Osteoblast (primary cell): ENCODE data around the gene PPARGC1A. TPM values are rescaled to one million over a fixed set of nuclear protein-coding genes. Genes with fewer than 3 reads are reported as not detected.
A peak's percentile ranks its signal among the peaks of the same experiment; 100 is the strongest.

ENCODE experiments used
- DNase-seq: peaks from one replicate; pipeline ENCODE4 v3.0.0; 2011; ENCODE audit warnings: low spot score, mixed read lengths; ENCODE audit not compliant: insufficient read length; ENCODE audit errors: missing footprints
- H2AFZ ChIP-seq: 2 replicates; pipeline ENCODE4 v1.6.0; 2011; ENCODE audit warnings: mild to moderate bottlenecking, low read length
- H3K27ac ChIP-seq: 2 replicates; pipeline ENCODE4 v1.5.1; 2011; ENCODE audit warnings: mild to moderate bottlenecking, low read depth, low read length, moderate library complexity
- H3K27me3 ChIP-seq: 2 replicates; pipeline ENCODE4 v1.6.0; 2012; ENCODE audit warnings: mild to moderate bottlenecking, control low read depth, inconsistent platforms, low read length, moderate library complexity; ENCODE audit not compliant: insufficient read depth
- H3K36me3 ChIP-seq: 2 replicates; pipeline ENCODE4 v1.5.1; 2011; ENCODE audit warnings: mild to moderate bottlenecking, low read length, control low read depth, moderate library complexity; ENCODE audit not compliant: insufficient read depth
- H3K4me1 ChIP-seq: 2 replicates; pipeline ENCODE4 v1.5.1; 2011; ENCODE audit warnings: mild to moderate bottlenecking, low read length, control low read depth, moderate library complexity; ENCODE audit not compliant: insufficient read depth
- H3K4me2 ChIP-seq: 2 replicates; pipeline ENCODE4 v1.6.0; 2011; ENCODE audit warnings: mild to moderate bottlenecking, low read length; ENCODE audit not compliant: insufficient read depth
- H3K4me3 ChIP-seq: fragments of 200-600 bp; sonication (generic); 3 replicates; pipeline ENCODE4 v1.5.1; 2012; ENCODE audit warnings: mild to moderate bottlenecking, low read length, inconsistent platforms; ENCODE audit not compliant: insufficient read depth
- H3K79me2 ChIP-seq: 2 replicates; pipeline ENCODE4 v1.6.0; 2012; ENCODE audit warnings: mild to moderate bottlenecking, low read length, control low read depth, inconsistent platforms; ENCODE audit not compliant: insufficient read depth
- H3K9me3 ChIP-seq: 2 replicates; pipeline ENCODE4 v1.5.1; 2011; ENCODE audit warnings: low read depth, low read length, control low read depth
- H4K20me1 ChIP-seq: 2 replicates; pipeline ENCODE4 v1.6.0; 2012; ENCODE audit warnings: mild to moderate bottlenecking, low read length, control low read depth; ENCODE audit not compliant: insufficient read depth
- total RNA-seq: library from RNA; depleted of rRNA; stranded (reverse); fragments of >200 nt; gene quantifications from 2 replicates; pipeline ENCODE4 v1.2.3, GENCODE V29; 2012
- TF ChIP-seq, protein P1 (sequence below): IDR thresholded peaks from 2 replicates; pipeline ENCODE4 v1.5.1; 2011; ENCODE audit warnings: mild to moderate bottlenecking, low read depth, low read length, moderate library complexity; ENCODE audit errors: extremely low read depth

Gene PPARGC1A
- total RNA-seq, 1 donor: 2.5 TPM

DNA sequence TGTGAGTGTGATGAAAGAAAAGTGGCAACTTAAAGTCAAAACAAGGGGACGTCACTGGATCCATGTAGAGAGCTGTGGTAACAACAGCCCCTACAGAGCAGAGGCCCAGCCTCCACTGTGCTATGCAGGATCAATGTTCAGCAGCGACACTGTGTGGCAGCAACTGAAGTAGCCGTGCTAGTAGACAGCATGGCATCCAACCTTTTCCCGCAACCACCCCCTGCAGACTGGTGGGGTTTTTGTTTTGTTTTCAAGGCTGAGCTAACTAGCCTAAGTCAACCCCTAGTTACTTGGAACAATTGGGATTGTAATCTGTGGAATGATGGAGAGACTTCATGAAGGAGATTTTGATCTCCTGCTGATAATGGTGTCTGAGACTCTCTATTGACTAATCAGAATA, 44.4 kb upstream of the PPARGC1A start:
- H3K4me2 ChIP-seq: no peak overlapping the region

DNA sequence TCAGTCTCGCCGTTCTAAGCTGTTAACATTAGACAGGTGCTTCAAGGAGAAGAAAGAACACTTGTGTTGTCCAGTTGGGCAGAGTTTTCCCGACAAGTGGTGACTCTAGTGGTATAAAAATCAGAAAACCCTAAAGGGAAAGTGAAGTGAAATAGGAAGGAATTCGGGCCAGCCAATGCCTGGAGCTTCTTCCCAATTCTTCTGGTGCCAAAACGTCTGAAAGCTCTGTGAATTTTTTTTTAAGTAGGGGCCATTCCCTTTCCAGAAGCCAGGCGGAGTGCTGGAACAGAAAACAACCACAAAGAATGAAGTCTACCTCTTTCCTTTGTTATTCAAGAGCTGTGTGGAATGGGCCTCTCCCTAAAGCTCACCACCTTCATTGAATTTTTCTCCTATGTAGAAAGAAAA, 43.1 kb upstream of the PPARGC1A start:
- Histone ChIP-seq H4K20me1 (no peaks in the 10 kb centered on the region), H2AFZ (no peak overlapping the region), H3K27me3 (no peaks in the 10 kb centered on the region), H3K4me1 (peaks cover 8% of the 10 kb centered on the region), H3K4me2 (no peak overlapping the region), H3K79me2 (no peaks in the 10 kb centered on the region), H3K4me3 (no peak overlapping the region), H3K9me3 (no peaks in the 10 kb centered on the region), H3K27ac (no peak overlapping the region), H3K36me3 (no peaks in the 10 kb centered on the region)
- TF ChIP-seq, protein P1, sequence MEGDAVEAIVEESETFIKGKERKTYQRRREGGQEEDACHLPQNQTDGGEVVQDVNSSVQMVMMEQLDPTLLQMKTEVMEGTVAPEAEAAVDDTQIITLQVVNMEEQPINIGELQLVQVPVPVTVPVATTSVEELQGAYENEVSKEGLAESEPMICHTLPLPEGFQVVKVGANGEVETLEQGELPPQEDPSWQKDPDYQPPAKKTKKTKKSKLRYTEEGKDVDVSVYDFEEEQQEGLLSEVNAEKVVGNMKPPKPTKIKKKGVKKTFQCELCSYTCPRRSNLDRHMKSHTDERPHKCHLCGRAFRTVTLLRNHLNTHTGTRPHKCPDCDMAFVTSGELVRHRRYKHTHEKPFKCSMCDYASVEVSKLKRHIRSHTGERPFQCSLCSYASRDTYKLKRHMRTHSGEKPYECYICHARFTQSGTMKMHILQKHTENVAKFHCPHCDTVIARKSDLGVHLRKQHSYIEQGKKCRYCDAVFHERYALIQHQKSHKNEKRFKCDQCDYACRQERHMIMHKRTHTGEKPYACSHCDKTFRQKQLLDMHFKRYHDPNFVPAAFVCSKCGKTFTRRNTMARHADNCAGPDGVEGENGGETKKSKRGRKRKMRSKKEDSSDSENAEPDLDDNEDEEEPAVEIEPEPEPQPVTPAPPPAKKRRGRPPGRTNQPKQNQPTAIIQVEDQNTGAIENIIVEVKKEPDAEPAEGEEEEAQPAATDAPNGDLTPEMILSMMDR: peak; percentile 30
- DNase-seq: no peak

More for the DNA sequence above, 44.4 kb upstream of the PPARGC1A start:
- TF ChIP-seq, protein P1: no peak
- no peaks in the 10 kb centered on the region for H3K79me2 ChIP-seq
- peaks cover 8% of the 10 kb centered on the region for H3K4me1 ChIP-seq
- H3K27me3 ChIP-seq: no peaks in the 10 kb centered on the region
- H3K36me3 ChIP-seq: no peaks in the 10 kb centered on the region
- H3K27ac ChIP-seq: no peak overlapping the region
- no peaks in the 10 kb centered on the region for H4K20me1 ChIP-seq
- H2AFZ ChIP-seq: no peak overlapping the region
- no peak for DNase-seq
- H3K4me3 ChIP-seq: no peak overlapping the region
- H3K9me3 ChIP-seq: no peaks in the 10 kb centered on the region

DNA sequence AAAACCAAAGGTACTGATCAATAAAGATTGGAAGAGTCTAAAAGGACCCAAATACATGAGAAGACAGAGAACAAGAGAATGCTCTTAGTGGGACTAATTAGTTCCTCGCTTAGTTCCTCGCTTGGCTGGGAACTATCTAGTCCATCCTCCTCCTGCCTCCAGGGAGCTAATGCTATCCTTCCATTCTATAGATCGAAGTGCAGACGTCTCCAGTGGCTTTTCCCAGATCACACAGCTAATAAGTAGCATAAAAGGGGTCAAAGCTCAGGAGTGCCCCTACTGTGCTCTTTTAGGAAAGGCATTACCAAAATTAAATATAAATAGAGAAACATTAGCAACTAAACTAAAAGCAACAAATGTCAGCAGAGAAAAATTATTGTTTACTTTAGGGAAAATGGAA, 42.3 kb upstream of the PPARGC1A start:
- Histone ChIP-seq H3K9me3 (no peaks in the 10 kb centered on the region), H3K27ac (no peak overlapping the region), H2AFZ (no peak overlapping the region), H4K20me1 (no peaks in the 10 kb centered on the region), H3K4me3 (no peak overlapping the region), H3K4me2 (no peak overlapping the region), H3K27me3 (no peaks in the 10 kb centered on the region), H3K36me3 (no peaks in the 10 kb centered on the region), H3K4me1 (peaks cover 8% of the 10 kb centered on the region), H3K79me2 (no peaks in the 10 kb centered on the region)
- TF ChIP-seq, protein P1: no peak
- DNase-seq: no peak

DNA sequence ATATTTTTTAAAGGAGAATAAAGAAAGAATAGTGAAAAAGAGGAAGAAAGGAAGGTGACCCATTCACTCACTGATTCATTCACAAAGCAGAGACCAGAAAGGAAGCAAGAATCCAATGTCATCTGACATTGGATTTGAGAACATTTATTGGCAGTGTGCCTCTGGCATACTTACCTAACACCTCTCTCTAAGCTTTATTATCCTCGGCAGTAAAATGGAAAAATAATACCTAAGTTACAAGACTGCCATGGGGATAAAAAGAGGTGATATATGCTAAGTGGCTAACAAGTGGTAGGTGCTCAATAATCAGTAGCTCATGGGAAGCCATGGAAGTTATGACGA, 41.6 kb upstream of the PPARGC1A start:
- no peak overlapping the region for H3K27ac ChIP-seq
- H2AFZ ChIP-seq: no peak overlapping the region
- no peak overlapping the region for H3K4me2 ChIP-seq
- H4K20me1 ChIP-seq: no peaks in the 10 kb centered on the region
- H3K27me3 ChIP-seq: no peaks in the 10 kb centered on the region
- TF ChIP-seq, protein P1: no peak
- H3K4me3 ChIP-seq: no peak overlapping the region
- no peak for DNase-seq
- H3K9me3 ChIP-seq: no peaks in the 10 kb centered on the region
- H3K4me1 ChIP-seq: peaks cover 8% of the 10 kb centered on the region
- H3K36me3 ChIP-seq: no peaks in the 10 kb centered on the region
- no peaks in the 10 kb centered on the region for H3K79me2 ChIP-seq
